Stimulated activated CD4-positive, alpha-beta T cell treated with anti-CD3 and anti-CD28 coated beads, Interleukin-2, amount 100 ng/mL, for 48 hours (primary cell): ENCODE measurements around the gene NDUFA6.

Experiments
- DNase-seq, 2 donors: peaks; one replicate each; pipeline ENCODE4 v3.0.0-alpha.2; 2020

Gene NDUFA6

DNA sequence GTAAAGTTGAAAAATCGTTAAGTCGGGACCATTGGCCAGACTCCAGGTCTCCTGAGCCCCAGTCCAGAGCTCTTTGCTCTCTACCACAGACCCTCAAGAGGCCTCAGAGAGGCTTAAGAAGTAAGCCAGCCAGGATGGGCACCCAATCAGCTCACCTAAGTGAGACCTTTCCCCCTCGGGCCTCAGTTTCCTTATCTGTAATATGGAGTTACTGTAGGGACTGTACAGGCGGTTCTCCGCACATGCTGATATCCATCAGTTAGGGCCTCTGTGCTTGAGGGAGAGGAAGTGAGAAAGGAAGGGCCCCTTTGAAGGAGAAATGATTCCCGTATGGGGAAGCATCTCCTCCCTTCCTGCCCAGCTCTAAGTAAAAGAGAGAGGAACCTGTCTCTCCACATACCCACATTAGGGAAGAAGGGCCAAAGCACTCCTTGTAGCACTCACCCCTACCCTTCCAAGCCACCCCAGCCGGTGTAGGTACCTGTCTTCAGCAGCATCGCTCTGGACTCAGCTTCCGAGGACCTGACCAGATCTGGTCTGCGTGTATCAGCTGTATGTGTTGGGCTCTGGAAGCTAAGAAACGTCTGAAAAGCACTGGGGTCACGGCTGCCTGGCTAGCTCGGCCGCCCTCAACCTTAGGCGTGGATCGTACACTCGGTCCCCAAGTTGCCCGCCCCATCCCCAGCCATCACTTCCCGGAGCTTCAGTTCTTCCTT, 20.6 kb downstream of the NDUFA6 start:
- DNase-seq, result no peak

DNA sequence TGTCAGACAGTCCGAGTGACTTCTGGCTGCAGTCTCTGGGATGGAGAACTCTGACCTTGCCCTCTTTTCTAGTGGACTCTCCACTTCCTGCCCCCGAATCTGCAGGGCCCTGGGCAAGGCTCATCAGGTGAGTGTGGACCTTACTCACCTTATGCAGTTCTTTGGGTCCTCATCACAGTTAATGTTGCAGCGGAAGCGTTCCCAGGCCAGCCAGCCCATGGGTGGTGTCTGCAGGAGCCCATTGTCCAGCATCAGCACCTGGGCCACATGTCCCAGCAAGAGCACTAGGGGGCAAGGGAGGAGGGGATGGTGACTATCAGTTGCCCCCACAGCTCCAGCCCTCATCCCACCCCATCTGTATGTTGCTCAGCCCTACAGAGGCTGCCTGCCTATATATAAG, 22.3 kb downstream of the NDUFA6 start:
- no peak for DNase-seq

DNA sequence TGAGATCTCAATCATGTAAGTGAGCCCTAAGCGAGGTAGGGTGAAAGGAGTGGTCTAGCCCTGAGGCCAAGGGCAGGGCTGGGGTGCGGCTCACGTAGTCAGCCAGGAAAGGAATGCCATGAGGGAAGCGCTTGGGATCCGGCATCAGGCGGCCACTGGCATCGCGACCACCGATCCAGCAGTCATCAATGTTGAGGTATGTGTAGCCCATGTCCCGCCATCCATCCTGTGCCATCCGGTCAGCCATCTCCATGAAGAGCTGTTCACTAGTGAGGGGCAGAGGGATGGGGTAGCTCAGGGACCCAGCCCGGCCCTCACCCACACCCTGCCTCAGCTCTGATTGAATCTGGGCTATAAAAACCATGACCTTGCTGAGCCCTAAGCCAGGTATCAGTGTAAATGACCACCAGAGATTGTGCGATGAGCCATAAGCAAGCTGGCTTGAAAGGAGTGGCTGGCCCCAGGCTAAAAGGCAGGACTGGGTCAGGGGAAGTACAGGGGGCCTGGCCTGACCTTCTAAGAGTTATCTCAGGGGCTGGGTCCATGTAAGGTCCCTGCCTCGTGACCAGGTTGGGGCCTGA, 22.8 kb downstream of the NDUFA6 start:
- no peak for DNase-seq

DNA sequence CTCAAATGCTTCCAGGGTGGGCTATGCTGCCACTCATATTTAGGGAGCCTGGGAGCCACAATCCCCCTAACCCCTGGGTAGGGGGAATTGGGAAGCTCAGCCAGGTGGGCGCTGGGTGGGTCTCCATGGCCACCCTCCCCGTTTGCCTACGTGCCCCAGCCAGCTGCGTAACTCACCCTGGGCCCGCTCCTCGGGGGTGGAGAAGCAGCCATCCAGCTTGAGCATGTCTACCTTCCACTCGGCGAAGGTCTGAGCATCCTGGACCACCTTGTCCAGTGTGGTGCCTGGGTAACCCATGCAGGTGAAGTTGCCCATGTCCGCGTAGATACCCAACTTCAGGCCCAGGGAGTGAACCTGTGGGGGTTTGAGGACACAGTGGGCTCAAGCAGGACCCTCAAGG, 23.6 kb downstream of the NDUFA6 start:
- no peak for DNase-seq

DNA sequence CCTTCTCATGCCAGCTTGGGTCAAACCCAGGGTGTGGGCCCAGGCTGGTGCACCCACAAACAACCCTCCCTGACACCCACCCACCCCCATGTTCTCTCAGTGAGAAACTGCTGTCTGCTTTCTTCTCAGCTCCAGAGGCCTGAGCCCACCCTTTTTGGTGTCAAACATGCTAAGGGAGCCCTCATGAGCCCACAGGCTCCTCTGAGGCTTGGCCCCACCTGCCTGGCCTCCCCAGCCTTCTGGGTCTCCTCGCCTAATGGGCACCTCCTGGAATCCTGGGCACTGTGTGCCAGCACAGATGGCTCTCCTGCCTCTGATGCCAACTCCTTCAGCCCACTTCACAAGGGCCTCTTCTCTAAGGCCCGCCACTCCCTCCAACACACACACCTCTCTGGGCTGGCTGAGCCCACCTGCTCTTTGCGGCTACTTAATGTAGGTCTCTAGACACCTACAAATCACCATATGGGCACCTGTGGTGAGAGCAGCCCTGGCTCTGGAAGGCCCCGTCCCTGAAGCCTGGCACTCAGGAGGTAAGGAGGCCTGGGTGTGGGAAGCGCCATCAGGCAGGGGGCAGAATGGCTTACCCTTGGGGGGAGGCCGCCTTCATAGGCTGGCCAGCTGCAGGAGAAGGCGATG, 24.3 kb downstream of the NDUFA6 start:
- DNase-seq, result no peak

DNA sequence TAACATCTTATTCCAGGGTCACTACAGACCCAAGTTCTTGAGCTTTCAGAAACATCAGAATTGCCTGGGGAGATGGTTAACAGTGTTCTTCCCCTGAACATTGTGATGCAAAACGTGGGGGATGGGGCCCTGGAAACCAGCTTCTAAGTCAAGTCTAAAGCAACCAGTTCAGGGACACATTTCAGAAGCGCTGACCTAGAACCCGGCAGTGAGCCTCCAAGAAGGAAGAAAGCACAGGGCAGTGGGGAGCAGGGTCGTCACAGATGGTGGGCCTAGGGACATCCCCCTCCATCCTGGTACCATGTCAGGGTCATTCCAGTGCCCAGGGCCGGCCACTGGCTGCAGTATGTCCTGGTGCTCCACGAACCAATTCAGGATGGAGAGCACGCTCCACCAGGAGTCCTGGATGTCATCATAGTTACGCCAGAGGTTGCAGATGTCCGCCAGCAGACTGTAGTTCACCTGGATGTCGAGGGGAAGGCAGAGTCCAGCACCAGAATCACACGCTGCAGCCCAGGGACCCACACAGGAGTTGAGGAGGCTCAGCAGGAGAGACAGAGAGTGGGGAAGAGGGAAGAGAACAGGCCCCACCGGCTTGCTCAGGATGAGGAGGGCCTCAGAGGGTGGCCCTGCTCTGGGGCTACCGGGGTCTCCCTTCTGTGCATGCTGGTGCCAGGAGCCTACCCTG, 25.0 kb downstream of the NDUFA6 start:
- no peak for DNase-seq

DNA sequence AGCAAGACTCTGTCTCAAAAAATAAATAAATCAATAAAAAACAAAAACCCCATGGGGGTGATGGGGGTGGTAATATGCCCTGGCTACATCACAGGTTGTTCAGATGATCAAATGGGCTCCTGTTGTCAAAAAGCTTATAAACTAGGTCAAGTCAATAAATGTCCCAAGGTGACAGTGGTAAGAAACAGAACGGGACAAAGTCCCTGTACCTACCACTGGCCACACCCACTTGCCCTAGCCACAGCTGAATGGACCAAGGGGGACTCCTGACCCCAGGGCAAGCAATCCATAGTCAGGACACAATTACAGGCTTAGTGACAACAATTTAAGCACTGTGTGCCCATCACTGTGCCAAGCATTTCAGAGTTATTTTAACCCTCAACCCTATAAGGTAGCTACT, 25.9 kb downstream of the NDUFA6 start:
- DNase-seq, result no peak

DNA sequence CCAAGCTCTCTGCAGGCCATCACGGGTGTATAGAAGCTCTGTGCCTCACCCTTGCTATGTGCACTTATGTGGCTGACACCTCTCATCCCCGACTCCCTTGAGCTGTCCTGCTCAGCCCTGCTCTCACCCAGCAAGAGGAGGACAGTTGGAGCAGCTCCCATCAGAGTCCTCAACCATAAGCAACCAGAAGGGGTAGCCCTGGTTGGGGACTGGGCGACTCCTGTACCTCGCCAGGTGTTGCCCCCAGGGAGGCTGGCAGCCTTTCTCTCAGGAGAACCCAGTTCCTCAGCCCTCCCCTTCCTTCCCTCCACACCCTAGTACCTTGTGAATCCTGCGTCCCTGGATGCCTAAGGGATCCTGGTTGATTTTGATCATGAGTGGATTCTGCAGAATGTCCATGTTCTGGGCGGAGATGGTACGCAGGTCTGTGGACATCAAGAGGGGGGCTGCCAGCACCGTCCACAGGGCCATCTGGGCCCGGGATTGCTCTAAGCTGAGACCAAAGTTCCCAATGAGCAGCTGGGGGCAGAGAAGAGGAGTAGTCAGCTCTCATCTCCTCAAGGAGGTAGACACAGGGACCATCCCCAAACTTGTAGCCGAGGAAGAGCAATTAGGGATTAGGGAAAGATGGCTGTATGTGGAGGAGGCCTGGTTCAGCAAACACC, 27.9 kb downstream of the NDUFA6 start:
- no peak for DNase-seq

DNA sequence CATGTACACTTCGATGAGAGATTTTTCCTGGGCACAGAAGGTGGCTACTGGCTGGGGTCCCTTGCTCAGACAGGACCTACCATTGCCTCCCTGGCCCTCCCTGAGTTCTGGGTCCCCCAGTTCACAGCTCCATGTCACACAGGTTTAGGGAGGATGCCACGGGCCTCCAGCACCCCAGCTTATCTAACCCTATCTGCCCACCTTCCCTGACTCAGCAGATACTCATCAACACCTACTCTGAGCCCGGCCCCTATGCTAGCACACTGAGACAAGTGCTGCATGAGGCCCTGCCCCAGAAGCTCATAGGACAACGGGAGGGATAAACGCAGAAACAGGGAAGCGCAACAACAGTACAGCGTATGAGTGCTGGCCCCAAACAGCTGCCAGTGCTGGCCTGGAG, 29.5 kb downstream of the NDUFA6 start:
- DNase-seq, result no peak

DNA sequence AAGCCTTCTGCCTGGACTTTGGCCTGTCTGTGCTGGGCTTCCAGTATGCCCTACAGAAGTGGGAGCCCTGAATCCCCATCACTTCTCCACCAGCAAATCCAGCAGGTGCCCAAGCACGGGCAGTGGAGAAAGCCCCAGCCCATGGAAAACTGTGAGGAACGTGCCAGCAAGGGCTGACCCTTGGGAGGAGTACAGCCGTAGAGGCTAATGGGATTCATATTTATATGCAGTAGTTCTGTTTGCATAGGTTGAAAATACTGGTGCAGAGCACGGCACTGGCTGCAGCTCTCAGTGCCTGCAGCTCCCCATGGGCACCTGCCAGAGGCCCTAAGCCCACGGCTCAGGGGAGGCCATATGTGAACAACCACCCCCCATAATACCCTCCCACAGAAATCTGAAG, 30.1 kb downstream of the NDUFA6 start:
- DNase-seq, result no peak

DNA sequence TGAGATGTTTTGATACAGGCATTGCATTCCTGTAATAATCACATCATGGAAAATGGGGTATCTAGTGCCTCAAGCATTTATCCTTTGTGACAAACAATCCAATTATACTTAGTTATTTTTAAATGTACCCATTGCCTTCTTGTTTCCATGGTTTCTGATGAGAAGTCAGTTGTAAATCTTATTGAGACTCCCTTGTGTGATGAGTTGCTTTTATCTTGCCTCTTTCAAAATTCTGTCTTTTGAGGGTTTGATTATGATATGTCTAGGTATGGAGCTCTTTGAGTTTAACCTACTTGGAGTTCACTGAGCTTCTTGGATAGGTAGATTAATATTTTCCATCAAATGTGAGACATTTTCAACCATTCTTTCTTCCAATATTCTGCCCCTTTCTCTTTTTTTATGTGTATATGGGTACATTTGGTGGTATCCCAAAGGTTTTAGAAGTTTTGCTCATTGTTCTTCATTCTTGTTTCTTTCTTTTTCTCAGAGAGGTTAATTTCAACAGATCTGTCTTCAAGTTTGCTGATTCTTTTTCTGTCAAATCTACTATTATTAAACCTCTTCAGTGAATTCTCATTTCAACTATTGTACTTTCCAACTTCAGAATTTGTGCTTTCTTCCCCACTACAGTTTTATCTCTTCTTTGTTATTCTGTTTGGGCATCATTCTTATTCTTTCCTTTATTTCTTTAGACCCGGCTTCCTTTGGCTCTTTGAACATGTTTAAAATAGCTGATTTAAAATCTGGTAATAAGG, 33.6 kb downstream of the NDUFA6 start:
- no peak for DNase-seq

DNA sequence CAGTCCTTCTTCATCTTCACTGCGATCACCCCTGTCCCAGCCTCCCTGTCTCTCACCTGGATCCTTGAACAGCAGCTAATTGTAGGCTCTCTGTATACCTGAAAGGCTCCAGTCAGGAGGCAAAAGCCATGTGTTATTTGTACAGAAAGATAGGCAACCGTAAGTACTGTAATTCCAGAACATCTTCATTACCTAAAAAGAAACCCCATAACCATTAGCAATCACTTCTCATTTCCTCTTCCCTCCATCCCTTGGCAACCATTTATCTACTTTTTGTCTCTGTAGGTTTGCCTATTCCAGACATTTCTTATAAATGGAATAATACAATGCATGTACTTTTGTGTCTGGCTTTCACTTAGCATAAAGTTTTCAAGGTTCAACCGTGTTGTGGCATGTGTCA, 37.8 kb downstream of the NDUFA6 start:
- DNase-seq, result no peak

DNA sequence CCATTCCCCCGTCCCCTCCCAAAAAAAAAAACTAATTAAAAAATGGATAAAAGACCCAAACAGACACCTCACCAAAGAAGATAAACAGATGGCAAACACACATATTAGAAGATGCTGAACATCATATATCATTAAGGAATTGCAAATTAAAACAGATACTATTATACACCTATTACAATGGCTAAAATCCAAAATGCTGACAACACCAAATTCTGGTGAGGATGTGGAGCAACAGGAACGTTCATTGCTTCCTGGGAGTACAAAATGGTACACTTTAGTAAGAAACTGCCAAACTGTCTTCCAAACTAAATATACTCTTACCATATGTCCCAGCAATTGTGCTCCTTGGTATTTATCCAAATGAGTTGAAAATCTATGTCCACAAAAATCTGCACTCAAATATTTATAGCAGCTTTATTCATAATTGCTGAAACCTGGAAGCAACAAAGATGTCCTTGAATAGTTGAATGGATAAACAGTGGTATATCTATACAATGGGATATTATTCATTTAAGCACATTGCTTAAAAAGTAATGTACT, 39.9 kb downstream of the NDUFA6 start:
- DNase-seq, result no peak

DNA sequence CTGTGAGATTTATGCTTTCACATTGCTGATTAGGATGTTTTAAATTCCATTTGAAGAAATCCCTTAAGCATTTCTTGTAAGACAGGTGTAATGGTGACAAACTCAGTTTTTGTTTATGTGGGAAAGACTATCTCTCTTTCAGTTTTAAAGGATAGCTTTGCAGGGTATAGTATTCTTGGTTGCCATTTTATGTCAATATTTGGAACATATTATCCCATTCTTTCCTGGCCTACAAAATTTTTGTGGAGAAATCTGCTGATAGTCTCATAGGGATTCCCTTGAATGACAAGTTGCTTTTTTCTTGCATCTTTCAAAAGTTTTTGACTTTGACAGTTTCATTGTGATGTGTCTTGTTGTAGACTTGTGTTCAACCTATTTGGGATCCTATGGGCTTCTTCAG, 48.8 kb downstream of the NDUFA6 start:
- no peak for DNase-seq

DNA sequence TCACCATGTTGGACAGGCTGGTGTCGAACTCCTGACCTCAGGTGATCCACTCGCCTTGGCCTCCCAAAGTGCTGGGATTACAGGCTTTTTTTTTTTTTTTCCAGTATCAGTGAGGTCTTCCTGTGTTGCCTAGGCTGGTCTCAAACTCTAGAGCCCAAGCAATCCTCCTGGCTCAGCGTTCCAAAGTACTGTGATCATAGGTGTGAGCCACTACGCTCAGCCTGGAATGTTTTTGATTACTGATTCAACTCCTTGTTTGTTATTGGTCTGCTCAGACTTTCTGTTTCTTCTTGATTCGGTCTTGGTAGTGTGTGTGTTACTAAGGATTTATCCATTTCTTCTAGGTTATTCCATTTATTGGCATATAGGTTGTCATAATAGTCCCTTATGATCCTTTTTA, 51.3 kb downstream of the NDUFA6 start:
- no peak for DNase-seq
